Measurements from ENCODE around the gene VWA5B2. TPM values are rescaled to one million over a fixed set of nuclear protein-coding genes. Genes with fewer than 3 reads are reported as not detected.

The VWA5B2 gene
- total and polyA plus RNA-seq, 9 of the 15 experiments (the other 6 are each of a cell fraction or from before 2014, with no cell fraction given) = 0.04 TPM; not detected in 8

GRCh38 chr3:184186184-184186901 is 43.0 kb upstream of the VWA5B2 start, which contains the start of gene ABCF3 (continued):
- TF ChIP-seq ZBTB26 (CRISPR knock-in tag; IDR thresholded peaks at IDR 0.05) (0 out of 2 replicates have a peak, but pooled peaks have one; percentile 49), JUN (IDR thresholded peaks at IDR 0.05; ENCODE audit: borderline replicate concordance, low read depth, low read length) (no peak), JUN (CRISPR knock-in tag; IDR thresholded peaks at IDR 0.05; ENCODE audit: borderline replicate concordance) (peak; percentile 55; the same call in 1 of the 2 replicates), FOS (IDR thresholded peaks at IDR 0.05; ENCODE audit: extremely low read depth, insufficient read length) (no peak), ATF3 (IDR thresholded peaks at IDR 0.05) (no peak), ATF3 (CRISPR knock-in tag; conservative IDR thresholded peaks at IDR 0.05) (peak; percentile 58; the same call in 1 of the 2 replicates), REST (IDR thresholded peaks at IDR 0.05; ENCODE audit: borderline replicate concordance) (no peak), REST (CRISPR knock-in tag; IDR thresholded peaks at IDR 0.05; ENCODE audit: low read depth) (no peak)

Measured in K562 (cell line).